Cardiac muscle cell (in vitro differentiated cells and primary cell): Measurements from ENCODE around the gene OR2F1. TPM values are rescaled to one million over a fixed set of nuclear protein-coding genes. Genes with fewer than 3 reads are reported as not detected.

ENCODE experiments used
- DNase-seq, 2 donors: peaks; one replicate each; pipeline versions ENCODE4 v3.0.0 to v3.0.0-alpha.2; 2010 to 2017; ENCODE audit warnings: low read depth in 1 of 2, low spot score in 1 of 2
- H3K27ac ChIP-seq: fragments of 200-600 bp; sonication (generic); 2 replicates; pipeline ENCODE4 v1.5.1; 2016
- H3K27me3 ChIP-seq: fragments of 200-600 bp; sonication (generic); 2 replicates; pipeline ENCODE4 v1.6.0; 2016; ENCODE audit warnings: control low read depth
- H3K36me3 ChIP-seq: fragments of 200-600 bp; sonication (generic); 2 replicates; pipeline ENCODE4 v1.5.1; 2016; ENCODE audit warnings: control low read depth
- H3K4me1 ChIP-seq: fragments of 200-600 bp; sonication (generic); 2 replicates; pipeline ENCODE4 v1.8.1; 2017; ENCODE audit warnings: low read depth, mild to moderate bottlenecking, mixed run types
- H3K4me3 ChIP-seq: fragments of 200-600 bp; sonication (generic); 2 replicates; pipeline ENCODE4 v1.5.1; 2016; ENCODE audit warnings: mild to moderate bottlenecking
- H3K9me3 ChIP-seq: fragments of 200-600 bp; sonication (generic); 2 replicates; pipeline ENCODE4 v1.5.1; 2017; ENCODE audit warnings: low read depth, mild to moderate bottlenecking, control low read depth
- polyA plus RNA-seq: library from polyadenylated mRNA; unstranded; fragments of >200 nt; fragmentation: Nextera tagmentation; extraction: Ambion mirVana; gene quantifications from 2 replicates; pipeline ENCODE4 v1.2.1, GENCODE V29; 2016
- total RNA-seq: library from RNA; depleted of rRNA; stranded (reverse); fragments of >200 nt; gene quantifications from 2 replicates; pipeline ENCODE4 v1.2.3, GENCODE V29; 2016
- TF ChIP-seq, protein P1 (sequence below): IDR thresholded peaks from 2 replicates; pipeline ENCODE4 v1.5.1; 2012; ENCODE audit warnings: low read depth, mild to moderate bottlenecking, low read length

OR2F1 gene
- total RNA-seq (not detected in 2 replicates), polyA plus RNA-seq (not detected in 2 replicates)

GRCh38 chr7:143954544-143954943, at the start of gene OR2F1:
Gene OR2F1, plus strand, starts transcription at chr7:143954844. Its CDS starts 5,127 bp downstream, at chr7:143959971.
- Histone ChIP-seq H3K27ac (no peak within 1 kb of the TSS), H3K4me3 (no peak within 1 kb of the TSS), H3K4me1 (no peaks in the 10 kb centered on the region), H3K9me3 (no peaks in the 10 kb centered on the region), H3K36me3 (no peaks in the 10 kb centered on the region), H3K27me3 (no peaks in the 10 kb centered on the region)
- no peak for DNase-seq
- TF ChIP-seq, protein P1, sequence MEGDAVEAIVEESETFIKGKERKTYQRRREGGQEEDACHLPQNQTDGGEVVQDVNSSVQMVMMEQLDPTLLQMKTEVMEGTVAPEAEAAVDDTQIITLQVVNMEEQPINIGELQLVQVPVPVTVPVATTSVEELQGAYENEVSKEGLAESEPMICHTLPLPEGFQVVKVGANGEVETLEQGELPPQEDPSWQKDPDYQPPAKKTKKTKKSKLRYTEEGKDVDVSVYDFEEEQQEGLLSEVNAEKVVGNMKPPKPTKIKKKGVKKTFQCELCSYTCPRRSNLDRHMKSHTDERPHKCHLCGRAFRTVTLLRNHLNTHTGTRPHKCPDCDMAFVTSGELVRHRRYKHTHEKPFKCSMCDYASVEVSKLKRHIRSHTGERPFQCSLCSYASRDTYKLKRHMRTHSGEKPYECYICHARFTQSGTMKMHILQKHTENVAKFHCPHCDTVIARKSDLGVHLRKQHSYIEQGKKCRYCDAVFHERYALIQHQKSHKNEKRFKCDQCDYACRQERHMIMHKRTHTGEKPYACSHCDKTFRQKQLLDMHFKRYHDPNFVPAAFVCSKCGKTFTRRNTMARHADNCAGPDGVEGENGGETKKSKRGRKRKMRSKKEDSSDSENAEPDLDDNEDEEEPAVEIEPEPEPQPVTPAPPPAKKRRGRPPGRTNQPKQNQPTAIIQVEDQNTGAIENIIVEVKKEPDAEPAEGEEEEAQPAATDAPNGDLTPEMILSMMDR, result no peak

DNA sequence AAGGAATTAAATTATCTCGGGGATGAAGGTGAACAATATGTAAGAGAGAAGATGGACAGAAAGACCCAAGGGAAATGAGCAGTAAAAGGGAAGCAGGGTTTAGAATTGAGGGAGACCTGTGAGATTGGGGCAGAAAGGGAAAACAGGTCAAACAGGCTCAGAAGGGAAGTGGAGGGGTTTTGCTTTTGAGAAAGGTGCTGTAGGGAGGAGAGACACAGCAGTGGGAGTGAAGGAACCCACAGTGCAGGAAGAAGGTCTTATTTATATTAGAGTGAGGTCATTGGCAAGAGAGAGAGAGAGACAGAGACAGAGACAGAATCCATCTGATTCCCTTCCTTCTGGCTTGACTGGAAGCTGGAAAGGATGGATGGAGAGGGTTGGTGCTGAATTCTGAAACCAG, 49.1 kb upstream of the OR2F1 start:
- no peak for DNase-seq
- Histone ChIP-seq H3K27ac (peak overlapping the region; percentile 74), H3K4me1 (peaks cover 27% of the 10 kb centered on the region), H3K36me3 (no peaks in the 10 kb centered on the region), H3K9me3 (no peaks in the 10 kb centered on the region), H3K4me3 (no peak overlapping the region), H3K27me3 (peaks cover 3% of the 10 kb centered on the region)
- TF ChIP-seq, protein P1, result no peak

DNA sequence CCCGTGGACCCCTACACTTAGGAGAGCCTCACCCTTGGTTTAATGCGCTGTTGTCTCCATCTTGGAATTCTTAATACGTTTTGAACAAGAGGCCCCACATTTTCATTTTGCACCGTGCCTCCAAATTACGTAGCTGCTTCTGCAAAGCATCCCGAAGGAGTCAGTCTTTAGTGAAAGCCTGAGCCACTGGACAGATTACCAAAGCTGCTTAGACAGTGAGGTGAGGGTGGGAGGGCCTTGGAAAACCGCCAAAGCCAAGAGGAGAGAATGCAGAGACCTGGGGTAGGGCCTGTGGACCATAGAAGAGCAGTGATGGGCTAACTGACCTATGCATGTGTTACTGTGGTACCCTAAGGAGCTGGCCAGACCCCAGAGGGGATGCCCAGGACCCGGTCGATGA, 48.5 kb upstream of the OR2F1 start:
- H3K9me3 ChIP-seq, result no peaks in the 10 kb centered on the region
- peak in 1 of 2 donors; percentile 24 for DNase-seq
- TF ChIP-seq, protein P1, result no peak
- peaks cover 26% of the 10 kb centered on the region for H3K4me1 ChIP-seq
- H3K36me3 ChIP-seq, result no peaks in the 10 kb centered on the region
- H3K27ac ChIP-seq, result no peak overlapping the region
- H3K27me3 ChIP-seq, result peaks cover 3% of the 10 kb centered on the region
- H3K4me3 ChIP-seq, result no peak overlapping the region

DNA sequence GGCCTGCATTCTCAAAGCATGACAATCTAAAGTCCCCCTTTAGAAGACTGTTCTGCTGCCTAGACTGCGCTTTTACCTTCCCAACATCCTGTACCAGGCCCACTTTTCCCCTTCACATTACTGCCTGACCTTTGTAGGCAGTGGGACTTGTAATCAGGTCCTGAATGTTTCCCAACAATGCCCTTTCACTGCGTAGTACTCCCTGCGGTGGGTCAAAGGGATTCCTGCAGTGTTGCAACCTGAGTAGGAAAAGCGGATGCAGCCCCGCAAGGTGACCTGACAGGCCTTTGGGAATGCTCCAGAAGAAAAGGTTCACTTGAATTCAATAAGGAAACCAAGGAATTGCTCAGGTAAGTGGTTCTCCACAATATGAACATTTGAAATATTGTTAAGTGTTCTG, 47.7 kb upstream of the OR2F1 start:
- H3K36me3 ChIP-seq, result no peaks in the 10 kb centered on the region
- TF ChIP-seq, protein P1, result no peak
- no peak overlapping the region for H3K4me3 ChIP-seq

DNA sequence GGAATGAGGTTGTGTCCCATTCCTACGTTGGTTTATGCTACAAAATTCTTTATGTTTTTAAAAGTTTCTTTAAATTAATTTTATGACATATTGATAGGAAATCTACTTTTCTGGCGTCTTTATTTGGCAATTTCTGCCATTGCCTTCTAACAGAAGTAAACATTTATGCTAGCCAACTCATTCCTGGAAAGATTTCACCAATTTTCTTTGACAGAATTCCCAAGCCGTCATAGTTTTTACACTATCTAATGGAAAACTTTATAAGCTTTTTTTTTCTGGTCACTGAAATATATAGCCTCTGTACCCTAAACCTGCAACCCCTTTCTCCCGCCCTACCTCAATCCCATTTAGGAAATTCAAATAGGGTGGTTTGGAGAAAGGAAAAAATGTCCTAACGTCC, 46.5 kb upstream of the OR2F1 start:
- DNase-seq, result no peak
- Histone ChIP-seq H3K27me3 (peaks cover 3% of the 10 kb centered on the region), H3K4me3 (no peak overlapping the region), H3K27ac (no peak overlapping the region), H3K36me3 (no peaks in the 10 kb centered on the region), H3K9me3 (no peaks in the 10 kb centered on the region), H3K4me1 (peaks cover 26% of the 10 kb centered on the region)
- TF ChIP-seq, protein P1, result no peak

More for the DNA sequence above, 47.7 kb upstream of the OR2F1 start:
- H3K27ac ChIP-seq, result no peak overlapping the region
- H3K4me1 ChIP-seq, result peaks cover 26% of the 10 kb centered on the region
- no peak for DNase-seq
- peaks cover 3% of the 10 kb centered on the region for H3K27me3 ChIP-seq
- H3K9me3 ChIP-seq, result no peaks in the 10 kb centered on the region

DNA sequence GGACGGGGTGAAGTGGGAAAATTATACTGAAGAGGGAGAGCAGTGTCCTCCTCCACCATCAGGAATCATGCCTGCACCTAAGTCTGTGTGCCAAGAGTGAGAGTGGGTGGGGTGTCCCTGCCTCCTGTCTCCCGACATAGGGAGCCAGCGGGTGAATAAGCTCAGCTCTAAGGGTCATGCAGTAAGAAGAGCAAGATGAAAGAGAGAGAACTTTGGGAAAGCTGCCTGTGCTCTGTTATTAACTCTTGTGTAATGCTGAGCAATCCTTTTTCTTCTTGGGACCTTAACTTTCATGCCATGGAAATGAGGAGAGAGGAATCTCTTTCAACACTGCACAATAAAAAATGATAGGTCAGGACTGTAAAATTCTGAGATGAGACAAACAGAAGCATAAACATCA, 44.8 kb upstream of the OR2F1 start:
- Histone ChIP-seq H3K4me3 (no peak overlapping the region), H3K27ac (no peak overlapping the region), H3K36me3 (no peaks in the 10 kb centered on the region), H3K27me3 (peaks cover 3% of the 10 kb centered on the region), H3K9me3 (no peaks in the 10 kb centered on the region), H3K4me1 (peaks cover 19% of the 10 kb centered on the region)
- TF ChIP-seq, protein P1, result no peak
- no peak for DNase-seq
